ENCODE results near the gene DCLK3.

Gene DCLK3

DNA sequence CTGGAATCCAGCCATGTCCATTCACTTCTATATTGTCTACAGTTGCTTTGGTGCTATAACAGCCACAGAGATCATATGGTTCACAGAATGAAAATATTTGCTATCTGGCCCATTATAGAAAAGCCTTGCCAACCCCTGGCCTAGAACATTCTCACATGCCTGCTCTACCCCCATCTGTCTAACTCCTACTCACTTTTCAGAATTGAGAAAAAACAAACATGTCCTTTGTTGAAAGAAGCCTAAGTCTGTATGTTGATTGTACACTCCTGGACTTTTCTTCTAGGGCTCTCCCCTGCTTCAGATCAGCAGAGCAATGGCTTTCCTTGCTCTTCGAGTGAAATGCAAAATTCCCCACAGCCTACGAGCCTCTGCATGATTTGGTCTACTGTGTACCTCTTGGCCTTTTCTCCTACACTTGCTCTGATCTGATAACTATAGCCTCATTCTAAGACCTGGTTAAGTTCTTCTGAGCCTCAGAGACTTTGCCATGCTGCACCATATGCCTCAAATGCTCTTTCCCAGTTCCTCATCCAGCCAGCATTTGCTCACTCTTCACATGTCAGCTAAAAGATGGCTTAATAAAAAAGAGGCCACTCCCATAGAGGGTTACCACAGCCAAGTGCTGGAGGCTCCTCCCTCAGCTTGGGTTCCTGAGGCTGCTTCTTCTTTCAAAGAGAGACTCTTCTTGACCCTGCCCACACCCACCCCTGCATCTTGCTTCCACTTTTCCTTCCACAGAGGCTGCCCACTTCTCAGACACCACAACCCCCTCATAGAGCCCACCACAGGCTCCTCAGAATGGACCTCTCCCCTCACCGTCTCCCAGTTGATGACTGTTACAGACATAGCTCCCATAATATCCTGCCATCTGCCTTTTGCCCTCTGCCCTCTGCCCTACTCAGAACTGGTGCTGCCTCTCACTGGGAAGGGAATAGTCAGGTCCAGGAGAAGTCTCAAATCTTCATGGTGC is 22.9 kb upstream of the DCLK3 start:
- TF ChIP-seq, protein P1, sequence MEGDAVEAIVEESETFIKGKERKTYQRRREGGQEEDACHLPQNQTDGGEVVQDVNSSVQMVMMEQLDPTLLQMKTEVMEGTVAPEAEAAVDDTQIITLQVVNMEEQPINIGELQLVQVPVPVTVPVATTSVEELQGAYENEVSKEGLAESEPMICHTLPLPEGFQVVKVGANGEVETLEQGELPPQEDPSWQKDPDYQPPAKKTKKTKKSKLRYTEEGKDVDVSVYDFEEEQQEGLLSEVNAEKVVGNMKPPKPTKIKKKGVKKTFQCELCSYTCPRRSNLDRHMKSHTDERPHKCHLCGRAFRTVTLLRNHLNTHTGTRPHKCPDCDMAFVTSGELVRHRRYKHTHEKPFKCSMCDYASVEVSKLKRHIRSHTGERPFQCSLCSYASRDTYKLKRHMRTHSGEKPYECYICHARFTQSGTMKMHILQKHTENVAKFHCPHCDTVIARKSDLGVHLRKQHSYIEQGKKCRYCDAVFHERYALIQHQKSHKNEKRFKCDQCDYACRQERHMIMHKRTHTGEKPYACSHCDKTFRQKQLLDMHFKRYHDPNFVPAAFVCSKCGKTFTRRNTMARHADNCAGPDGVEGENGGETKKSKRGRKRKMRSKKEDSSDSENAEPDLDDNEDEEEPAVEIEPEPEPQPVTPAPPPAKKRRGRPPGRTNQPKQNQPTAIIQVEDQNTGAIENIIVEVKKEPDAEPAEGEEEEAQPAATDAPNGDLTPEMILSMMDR (IDR thresholded peaks at IDR 0.05; ENCODE audit: control insufficient read depth, extremely low read depth, insufficient read depth): no peak
- H3K4me3 ChIP-seq (ENCODE audit: low read depth, low read length): no peak overlapping the region
- no peak for DNase-seq (ENCODE audit: low read depth)

DNA sequence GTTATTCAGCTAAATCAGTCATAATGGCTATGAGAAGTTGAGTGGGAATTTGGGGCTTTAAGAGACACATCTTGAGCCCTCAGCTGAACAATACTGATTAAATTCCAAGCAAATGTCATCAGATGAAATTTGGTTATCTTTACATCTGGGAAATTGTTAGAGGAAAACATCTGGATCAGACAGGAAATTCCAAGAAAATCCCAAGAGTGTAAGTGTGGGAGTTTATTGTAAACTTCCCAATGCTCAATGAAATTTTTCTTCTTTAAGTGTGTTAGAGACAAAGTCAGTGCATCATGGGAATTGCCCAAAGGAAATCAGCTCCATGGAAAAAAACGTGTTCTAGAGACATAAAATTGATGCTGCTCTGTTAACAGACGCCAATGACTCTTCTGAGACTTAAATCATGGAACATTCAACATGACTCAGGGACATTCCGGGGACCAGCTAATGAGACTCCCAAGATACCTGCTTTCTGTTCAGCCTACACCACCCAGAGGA is 19.8 kb upstream of the DCLK3 start:
- no peak overlapping the region for H3K4me3 ChIP-seq (ENCODE audit: low read depth, low read length)
- DNase-seq (ENCODE audit: low read depth): no peak

DNA sequence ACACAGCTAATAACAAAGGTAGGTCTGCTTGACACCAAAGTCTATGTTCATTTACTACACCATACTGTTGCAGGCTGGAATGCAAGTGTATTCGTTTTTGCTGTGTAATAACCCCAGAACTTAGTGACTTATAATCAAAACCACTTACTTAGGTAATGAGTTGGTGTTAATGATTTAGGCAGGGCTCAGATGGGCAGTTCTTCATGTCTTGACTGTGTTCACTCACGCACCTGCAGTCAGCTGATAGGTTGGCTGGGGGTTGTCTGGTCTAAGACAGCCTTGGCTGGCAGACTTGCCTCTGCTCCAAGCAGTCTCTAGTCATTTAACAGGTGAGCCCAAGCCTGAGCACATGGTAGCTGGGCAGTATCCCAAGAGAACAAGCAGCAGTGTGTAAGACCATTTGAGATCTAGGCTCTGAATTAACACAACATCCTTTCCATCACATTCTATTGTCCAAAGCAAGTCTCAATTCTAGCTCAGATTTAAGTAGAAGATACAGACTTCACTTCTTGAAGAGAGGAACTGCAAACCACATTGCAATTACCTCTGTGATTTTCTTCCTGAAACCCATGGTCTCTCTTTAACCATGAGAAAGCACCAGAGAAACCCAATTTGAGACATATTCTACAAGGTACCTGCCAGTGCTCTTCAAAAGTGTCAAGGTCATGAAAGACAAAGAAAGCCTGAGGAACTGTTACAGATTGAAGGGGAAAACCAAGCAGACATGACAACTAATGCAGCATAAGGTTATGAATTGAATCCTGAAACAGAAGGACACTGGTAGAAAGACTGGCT is 13.3 kb upstream of the DCLK3 start:
- TF ChIP-seq, protein P1 (IDR thresholded peaks at IDR 0.05; ENCODE audit: control insufficient read depth, extremely low read depth, insufficient read depth): no peak
- H3K4me3 ChIP-seq (ENCODE audit: low read depth, low read length): no peak overlapping the region
- no peak for DNase-seq (ENCODE audit: low read depth)

More for the DNA sequence above, 19.8 kb upstream of the DCLK3 start:
- TF ChIP-seq, protein P1 (IDR thresholded peaks at IDR 0.05; ENCODE audit: control insufficient read depth, extremely low read depth, insufficient read depth): no peak

DNA sequence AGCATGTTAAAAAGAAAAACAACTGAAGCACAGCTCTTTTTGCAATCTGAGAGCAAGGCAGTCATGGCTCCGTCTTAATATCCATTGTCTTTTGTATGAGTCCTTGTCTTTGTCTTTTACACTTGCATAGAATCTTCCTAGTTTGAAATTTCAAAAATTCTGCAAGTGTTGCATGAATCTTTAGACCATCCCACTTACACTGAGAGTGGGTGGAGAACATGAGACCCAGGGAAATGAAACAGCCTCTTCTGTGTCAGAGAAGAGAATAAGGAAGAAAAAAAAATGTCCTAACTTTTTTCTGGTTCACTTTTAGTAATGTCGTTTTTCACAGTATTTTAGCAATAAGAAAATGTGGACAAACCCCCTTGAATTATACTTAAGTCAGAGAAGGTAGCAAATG is 12.1 kb upstream of the DCLK3 start:
- TF ChIP-seq, protein P1 (IDR thresholded peaks at IDR 0.05; ENCODE audit: control insufficient read depth, extremely low read depth, insufficient read depth): no peak
- no peak overlapping the region for H3K4me3 ChIP-seq (ENCODE audit: low read depth, low read length)
- DNase-seq (ENCODE audit: low read depth): no peak

DNA sequence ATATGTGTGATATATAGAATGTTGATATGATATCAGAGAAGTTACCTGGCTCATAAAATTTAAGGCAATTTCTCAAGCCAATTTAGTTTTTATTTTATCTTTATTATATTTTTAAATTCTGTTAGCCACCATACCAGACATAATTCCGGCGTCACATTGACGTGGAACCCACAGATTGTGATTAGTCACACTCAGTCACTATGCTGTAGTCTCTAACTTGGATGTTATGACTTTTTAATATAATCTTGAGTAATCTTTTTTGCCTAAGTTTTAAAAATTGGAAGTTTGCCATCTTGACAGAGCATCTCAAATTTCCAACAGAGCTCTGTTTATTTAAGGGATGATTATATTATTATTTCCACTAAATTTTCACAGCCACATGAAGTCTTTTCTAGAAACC is 9.7 kb upstream of the DCLK3 start:
- TF ChIP-seq, protein P1 (IDR thresholded peaks at IDR 0.05; ENCODE audit: control insufficient read depth, extremely low read depth, insufficient read depth): no peak
- no peak overlapping the region for H3K4me3 ChIP-seq (ENCODE audit: low read depth, low read length)
- no peak for DNase-seq (ENCODE audit: low read depth)

DNA sequence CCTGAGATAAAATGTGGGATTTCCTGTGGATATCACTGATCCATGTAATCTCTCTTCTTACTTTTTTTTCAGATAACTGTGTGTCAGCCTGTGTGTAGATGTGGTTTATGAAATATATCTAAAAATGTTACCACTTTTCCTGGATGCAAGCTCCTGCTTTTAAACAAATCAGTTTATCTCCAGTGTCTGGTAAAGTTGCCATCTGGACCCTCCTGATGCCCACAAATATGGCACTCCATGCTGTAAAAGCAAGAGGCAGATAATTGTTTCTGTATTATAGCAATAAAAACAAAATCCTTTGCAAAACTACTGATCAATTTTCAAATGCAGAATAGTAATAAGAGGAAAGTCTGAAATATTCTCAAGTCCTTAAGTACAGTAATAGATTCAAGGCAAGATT is 7.6 kb upstream of the DCLK3 start:
- no peak for DNase-seq (ENCODE audit: low read depth)
- TF ChIP-seq, protein P1 (IDR thresholded peaks at IDR 0.05; ENCODE audit: control insufficient read depth, extremely low read depth, insufficient read depth): no peak

More for the DNA sequence above, 7.6 kb upstream of the DCLK3 start:
- no peak overlapping the region for H3K4me3 ChIP-seq (ENCODE audit: low read depth, low read length)

Data from LNCaP clone FGC (cell line).